Measurements from ENCODE around the gene PAX5.

The PAX5 gene

GRCh38 chr9:36948051-36948450 is 86.0 kb downstream of the PAX5 start:
- no peaks in the 10 kb centered on the region for H3K9me3 ChIP-seq (ENCODE audit: control insufficient read depth, insufficient read depth, low read length)
- no peak for TF ChIP-seq EZH2phosphoT487 (IDR thresholded peaks at IDR 0.05; ENCODE audit: borderline replicate concordance, low read length)
- TF ChIP-seq CTCF (IDR thresholded peaks at IDR 0.05; ENCODE audit: low read depth, low read length, poor library complexity, severe bottlenecking), result no peak
- H3K9me2 ChIP-seq (replicated peaks; ENCODE audit: control insufficient read depth, low read length), result no peaks in the 10 kb centered on the region
- H4K20me1 ChIP-seq (ENCODE audit: control insufficient read depth, insufficient read depth, low read depth, low read length), result peaks cover 11% of the 10 kb centered on the region; the same call in 1 of the 2 replicates
- H3K4me1 ChIP-seq (ENCODE audit: control insufficient read depth, low read length), result peaks cover 18% of the 10 kb centered on the region
- no peaks in the 10 kb centered on the region for H3K27me3 ChIP-seq (ENCODE audit: control insufficient read depth, low read length)
- no peak overlapping the region for H3K4me2 ChIP-seq (ENCODE audit: low read length)
- H3F3A ChIP-seq (ENCODE audit: control insufficient read depth, insufficient read depth), result peaks cover 7% of the 10 kb centered on the region
- H3K27ac ChIP-seq (ENCODE audit: low read depth, low read length), result no peak overlapping the region
- H3K36me3 ChIP-seq (ENCODE audit: control insufficient read depth, low read length), result peaks cover 89% of the 10 kb centered on the region
- H3K79me2 ChIP-seq (ENCODE audit: control insufficient read depth, low read length), result peaks cover 71% of the 10 kb centered on the region
- H3K4me3 ChIP-seq (ENCODE audit: low read length), result no peak overlapping the region

GRCh38 chr9:36946653-36947052 is 87.4 kb downstream of the PAX5 start:
- H3K9me2 ChIP-seq (replicated peaks; ENCODE audit: control insufficient read depth, low read length), result no peaks in the 10 kb centered on the region
- peaks cover 82% of the 10 kb centered on the region for H3K79me2 ChIP-seq (ENCODE audit: control insufficient read depth, low read length)
- no peak overlapping the region for H3K27ac ChIP-seq (ENCODE audit: low read depth, low read length)
- peaks cover 92% of the 10 kb centered on the region for H3K36me3 ChIP-seq (ENCODE audit: control insufficient read depth, low read length)
- peaks cover 14% of the 10 kb centered on the region; the same call in 1 of the 2 replicates for H4K20me1 ChIP-seq (ENCODE audit: control insufficient read depth, insufficient read depth, low read depth, low read length)
- H3K27me3 ChIP-seq (ENCODE audit: control insufficient read depth, low read length), result no peaks in the 10 kb centered on the region
- no peak overlapping the region for H3K4me3 ChIP-seq (ENCODE audit: low read length)
- H3K9me3 ChIP-seq (ENCODE audit: control insufficient read depth, insufficient read depth, low read length), result no peaks in the 10 kb centered on the region
- H3K4me2 ChIP-seq (ENCODE audit: low read length), result no peak overlapping the region
- no peak for TF ChIP-seq CTCF (IDR thresholded peaks at IDR 0.05; ENCODE audit: low read depth, low read length, poor library complexity, severe bottlenecking)
- TF ChIP-seq EZH2phosphoT487 (IDR thresholded peaks at IDR 0.05; ENCODE audit: borderline replicate concordance, low read length), result no peak
- H3K4me1 ChIP-seq (ENCODE audit: control insufficient read depth, low read length), result peaks cover 18% of the 10 kb centered on the region
- H3F3A ChIP-seq (ENCODE audit: control insufficient read depth, insufficient read depth), result no peaks in the 10 kb centered on the region; the same call in 1 of the 2 replicates

GRCh38 chr9:36945999-36946398 is 88.1 kb downstream of the PAX5 start:
- H3K27ac ChIP-seq (ENCODE audit: low read depth, low read length), result no peak overlapping the region
- H3K79me2 ChIP-seq (ENCODE audit: control insufficient read depth, low read length), result peaks cover 82% of the 10 kb centered on the region
- TF ChIP-seq EZH2phosphoT487 (IDR thresholded peaks at IDR 0.05; ENCODE audit: borderline replicate concordance, low read length) (no peak), CTCF (IDR thresholded peaks at IDR 0.05; ENCODE audit: low read depth, low read length, poor library complexity, severe bottlenecking) (no peak)
- no peaks in the 10 kb centered on the region for H3K9me3 ChIP-seq (ENCODE audit: control insufficient read depth, insufficient read depth, low read length)
- peaks cover 93% of the 10 kb centered on the region for H3K36me3 ChIP-seq (ENCODE audit: control insufficient read depth, low read length)
- peaks cover 18% of the 10 kb centered on the region for H3K4me1 ChIP-seq (ENCODE audit: control insufficient read depth, low read length)
- H3F3A ChIP-seq (ENCODE audit: control insufficient read depth, insufficient read depth), result no peaks in the 10 kb centered on the region; the same call in 1 of the 2 replicates
- no peak overlapping the region for H3K4me2 ChIP-seq (ENCODE audit: low read length)
- peaks cover 14% of the 10 kb centered on the region; the same call in 1 of the 2 replicates for H4K20me1 ChIP-seq (ENCODE audit: control insufficient read depth, insufficient read depth, low read depth, low read length)
- H3K4me3 ChIP-seq (ENCODE audit: low read length), result no peak overlapping the region
- no peaks in the 10 kb centered on the region for H3K9me2 ChIP-seq (replicated peaks; ENCODE audit: control insufficient read depth, low read length)
- H3K27me3 ChIP-seq (ENCODE audit: control insufficient read depth, low read length), result no peaks in the 10 kb centered on the region

Data from DOHH2 (cell line).